SU-DHL-6 (cell line): ENCODE measurements around the gene ULK3.

Source experiments
- H2AFZ ChIP-seq: fragments of 200-600 bp; sonication (generic); 2 replicates; pipeline ENCODE4 v1.6.1; 2014; ENCODE audit warnings: low read depth, mild to moderate bottlenecking, moderate library complexity, mixed read lengths, antibody characterized with exemption, low read length; ENCODE audit not compliant: severe bottlenecking
- H3F3A ChIP-seq: fragments of 200-600 bp; shearing (Covaris generic); 2 replicates; pipeline ENCODE4 v1.6.0; 2016; ENCODE audit warnings: antibody characterized with exemption, mild to moderate bottlenecking; ENCODE audit not compliant: insufficient read depth
- H3K27ac ChIP-seq: fragments of 200-600 bp; sonication (generic); 2 replicates; pipeline ENCODE4 v1.5.1; 2016; ENCODE audit warnings: low read depth, mild to moderate bottlenecking, low read length, moderate library complexity, mixed read lengths
- H3K27me3 ChIP-seq: fragments of 200-600 bp; sonication (generic), shearing (Covaris generic); 2 replicates; pipeline ENCODE4 v1.6.0; 2014; ENCODE audit warnings: mild to moderate bottlenecking, low read length
- H3K36me3 ChIP-seq: fragments of 200-600 bp; sonication (generic); 2 replicates; pipeline ENCODE4 v1.6.1; 2014; ENCODE audit warnings: mild to moderate bottlenecking, low read length, mixed read lengths
- H3K4me2 ChIP-seq: fragments of 300-600, 200-600 bp; shearing (Covaris generic), sonication (generic); 2 replicates; pipeline ENCODE4 v1.6.0; 2014; ENCODE audit warnings: low read length, low read depth, mild to moderate bottlenecking; ENCODE audit not compliant: poor library complexity, severe bottlenecking
- H3K4me3 ChIP-seq: fragments of 200-600 bp; sonication (generic); 2 replicates; pipeline ENCODE4 v1.5.1; 2014; ENCODE audit warnings: antibody characterized with exemption, low read length, mild to moderate bottlenecking, mixed read lengths; ENCODE audit not compliant: insufficient read depth, poor library complexity, severe bottlenecking
- H3K79me2 ChIP-seq: fragments of 200-600 bp; sonication (generic); 2 replicates; pipeline ENCODE4 v1.6.1; 2014; ENCODE audit warnings: mild to moderate bottlenecking, low read length, moderate library complexity; ENCODE audit not compliant: insufficient read depth
- H3K9ac ChIP-seq: fragments of 200-600 bp; sonication (generic); 2 replicates; pipeline ENCODE4 v1.7.0; 2014; ENCODE audit warnings: mild to moderate bottlenecking, low read length
- H3K9me2 ChIP-seq: fragments of 200-600 bp; sonication (generic); replicated peaks from 2 replicates; pipeline ENCODE4 v1.6.1; 2014; ENCODE audit warnings: low read length; ENCODE audit not compliant: insufficient read depth
- H3K9me3 ChIP-seq: fragments of 200-600 bp; sonication (generic); 2 replicates; pipeline ENCODE4 v1.6.1; 2014; ENCODE audit warnings: low read length, mixed read lengths; ENCODE audit not compliant: insufficient read depth
- H4K20me1 ChIP-seq: fragments of 200-600 bp; sonication (generic); 2 replicates; pipeline ENCODE4 v1.6.1; 2014; ENCODE audit warnings: low read depth, mild to moderate bottlenecking, antibody characterized with exemption, low read length, moderate library complexity, mixed read lengths
- EZH2phosphoT487 ChIP-seq: fragments of 200-600 bp; sonication (generic), shearing (Covaris generic); conservative IDR thresholded peaks from 2 replicates; pipeline ENCODE4 v1.6.1; 2018; ENCODE audit warnings: mild to moderate bottlenecking, antibody characterized with exemption, low read length, moderate library complexity, mixed read lengths
- TF ChIP-seq, protein P1 (sequence below): fragments of 200-600 bp; sonication (generic); IDR thresholded peaks from one replicate; pipeline ENCODE4 v1.5.1; 2017; ENCODE audit warnings: antibody characterized with exemption, mild to moderate bottlenecking, low read length, moderate library complexity; ENCODE audit not compliant: insufficient read depth, poor library complexity, severe bottlenecking

ULK3 gene

DNA sequence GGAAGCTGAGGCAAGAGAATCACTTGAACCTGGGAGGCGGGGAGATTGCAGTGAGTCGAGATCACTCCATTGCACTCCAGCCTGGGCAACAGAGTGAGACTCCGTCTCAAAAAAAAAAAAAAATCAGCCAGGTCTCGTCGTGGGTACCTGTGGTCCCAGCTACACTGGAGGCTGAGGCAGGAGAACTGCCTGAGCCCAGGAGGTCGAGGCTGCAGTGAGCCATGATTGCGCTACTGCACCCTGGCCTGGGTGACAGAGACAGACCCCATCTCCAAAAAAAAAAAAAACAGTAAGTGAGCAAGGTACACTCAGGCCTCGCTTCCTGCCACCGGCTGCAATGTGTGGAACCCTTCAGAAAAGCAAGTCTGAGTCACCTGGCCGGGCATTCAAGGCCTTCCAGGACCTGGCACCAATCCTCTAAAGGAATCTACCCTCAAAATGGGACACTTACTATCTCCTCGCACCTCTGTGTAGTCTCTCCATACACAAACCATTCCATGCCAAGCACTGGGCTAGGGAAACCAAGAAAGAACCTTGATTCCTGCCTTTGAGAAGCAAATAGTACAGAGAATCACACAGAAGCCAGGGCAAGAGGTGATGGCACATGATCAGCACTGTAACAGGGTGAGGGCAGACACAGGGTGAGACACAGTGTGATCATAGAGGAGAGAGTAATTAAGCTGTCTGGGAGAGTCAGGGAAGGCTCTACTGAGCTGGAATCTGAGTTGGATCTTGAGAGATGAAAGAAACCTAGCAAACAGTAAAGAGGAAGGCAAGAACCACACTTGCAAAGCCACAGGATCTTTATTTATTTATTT is 20.5 kb upstream of the ULK3 start:
- H3K79me2 ChIP-seq = peaks cover 76% of the 10 kb centered on the region

DNA sequence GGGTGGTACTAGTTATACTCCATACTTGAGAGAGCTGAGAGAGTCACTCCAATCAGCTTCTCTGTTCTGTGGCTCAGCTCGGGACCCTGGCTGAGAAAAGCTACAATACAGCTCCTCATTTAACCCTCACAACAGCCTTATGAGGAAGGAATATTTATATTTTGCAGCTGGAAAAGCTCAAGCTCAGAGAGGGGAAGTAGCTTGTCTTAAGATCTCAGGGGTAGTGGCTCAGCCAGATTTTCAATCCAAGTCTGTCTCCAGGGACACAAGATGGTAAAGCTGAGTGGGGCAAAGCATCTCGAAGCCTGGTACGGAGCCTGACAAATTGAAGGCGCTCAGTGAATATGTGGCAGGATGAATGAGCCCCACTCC is 15.4 kb upstream of the ULK3 start:
- H3K27ac ChIP-seq = peak overlapping the region; percentile 58
- no peak overlapping the region for H3K4me3 ChIP-seq
- H3F3A ChIP-seq = peaks cover 11% of the 10 kb centered on the region
- TF ChIP-seq, protein P1, sequence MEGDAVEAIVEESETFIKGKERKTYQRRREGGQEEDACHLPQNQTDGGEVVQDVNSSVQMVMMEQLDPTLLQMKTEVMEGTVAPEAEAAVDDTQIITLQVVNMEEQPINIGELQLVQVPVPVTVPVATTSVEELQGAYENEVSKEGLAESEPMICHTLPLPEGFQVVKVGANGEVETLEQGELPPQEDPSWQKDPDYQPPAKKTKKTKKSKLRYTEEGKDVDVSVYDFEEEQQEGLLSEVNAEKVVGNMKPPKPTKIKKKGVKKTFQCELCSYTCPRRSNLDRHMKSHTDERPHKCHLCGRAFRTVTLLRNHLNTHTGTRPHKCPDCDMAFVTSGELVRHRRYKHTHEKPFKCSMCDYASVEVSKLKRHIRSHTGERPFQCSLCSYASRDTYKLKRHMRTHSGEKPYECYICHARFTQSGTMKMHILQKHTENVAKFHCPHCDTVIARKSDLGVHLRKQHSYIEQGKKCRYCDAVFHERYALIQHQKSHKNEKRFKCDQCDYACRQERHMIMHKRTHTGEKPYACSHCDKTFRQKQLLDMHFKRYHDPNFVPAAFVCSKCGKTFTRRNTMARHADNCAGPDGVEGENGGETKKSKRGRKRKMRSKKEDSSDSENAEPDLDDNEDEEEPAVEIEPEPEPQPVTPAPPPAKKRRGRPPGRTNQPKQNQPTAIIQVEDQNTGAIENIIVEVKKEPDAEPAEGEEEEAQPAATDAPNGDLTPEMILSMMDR = no peak
- TF ChIP-seq EZH2phosphoT487 = no peak
- H3K36me3 ChIP-seq = no peaks in the 10 kb centered on the region
- no peaks in the 10 kb centered on the region for H3K27me3 ChIP-seq
- H3K79me2 ChIP-seq = peaks cover 54% of the 10 kb centered on the region
- peak overlapping the region; percentile 18; the same call in 1 of the 2 replicates for H3K9ac ChIP-seq
- no peaks in the 10 kb centered on the region for H3K9me2 ChIP-seq
- H2AFZ ChIP-seq = no peak overlapping the region
- H4K20me1 ChIP-seq = no peaks in the 10 kb centered on the region
- no peaks in the 10 kb centered on the region for H3K9me3 ChIP-seq
- H3K4me2 ChIP-seq = peak overlapping the region; percentile 30

More for the DNA sequence above, 20.5 kb upstream of the ULK3 start:
- Histone ChIP-seq H2AFZ (no peak overlapping the region), H3K27ac (no peak overlapping the region), H3K4me2 (no peak overlapping the region), H3K4me3 (no peak overlapping the region), H4K20me1 (no peaks in the 10 kb centered on the region; the same call in 1 of the 2 replicates), H3K36me3 (peaks cover 6% of the 10 kb centered on the region; the same call in 1 of the 2 replicates), H3K9ac (no peak overlapping the region), H3K9me3 (no peaks in the 10 kb centered on the region), H3F3A (no peaks in the 10 kb centered on the region), H3K9me2 (no peaks in the 10 kb centered on the region), H3K27me3 (no peaks in the 10 kb centered on the region)
- TF ChIP-seq EZH2phosphoT487 = no peak
- TF ChIP-seq, protein P1 = no peak

DNA sequence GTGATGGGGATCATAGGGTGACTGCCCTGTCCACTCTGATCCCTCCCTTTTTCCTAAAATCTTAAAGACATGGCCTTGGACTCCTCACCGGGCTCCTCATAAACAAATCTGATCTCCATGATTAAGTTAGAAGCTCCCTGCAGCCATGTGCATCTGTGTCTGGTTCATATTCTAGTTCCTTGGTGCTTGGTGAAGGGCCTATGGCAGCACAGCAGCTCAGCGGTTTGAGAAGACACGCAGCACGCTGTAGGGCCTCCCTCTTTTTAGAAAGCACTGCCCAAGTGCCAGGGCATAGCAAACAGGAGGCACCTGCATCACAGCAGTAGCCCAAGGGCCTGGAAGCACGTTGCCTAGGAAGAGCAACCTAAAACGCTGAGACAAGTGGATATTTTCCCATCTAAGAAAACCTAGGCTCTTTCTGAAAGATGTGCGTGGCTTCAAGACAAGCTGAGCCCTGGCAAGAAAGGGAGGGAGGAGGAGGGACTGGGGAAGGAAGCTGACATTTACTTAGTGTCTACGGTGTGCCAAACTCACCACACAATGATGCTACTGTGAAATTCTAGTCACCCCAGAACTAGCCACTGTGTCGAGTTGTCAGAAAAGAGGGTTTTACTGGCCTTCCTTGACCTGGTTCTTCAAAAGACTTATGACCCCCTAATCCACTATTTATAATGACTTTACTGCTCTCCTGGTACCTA is 14.9 kb upstream of the ULK3 start:
- Histone ChIP-seq H3K36me3 (no peaks in the 10 kb centered on the region), H3F3A (peaks cover 11% of the 10 kb centered on the region), H3K79me2 (peaks cover 48% of the 10 kb centered on the region), H3K9me3 (no peaks in the 10 kb centered on the region), H4K20me1 (no peaks in the 10 kb centered on the region), H3K4me3 (no peak overlapping the region), H3K27me3 (no peaks in the 10 kb centered on the region), H3K4me2 (peak overlapping the region; percentile 30), H2AFZ (no peak overlapping the region), H3K9ac (peak overlapping the region; percentile 18; the same call in 1 of the 2 replicates), H3K27ac (peak overlapping the region; percentile 58), H3K9me2 (no peaks in the 10 kb centered on the region)
- TF ChIP-seq EZH2phosphoT487 = no peak
- TF ChIP-seq, protein P1 = no peak
